Endothelial cell of umbilical vein (primary cell): ENCODE data around the gene ILKAP. TPM values are rescaled to one million over a fixed set of nuclear protein-coding genes. Genes with fewer than 3 reads are reported as not detected.

Experiments used
- BruUV-seq: library from RNA; stranded (reverse); fragments of 400-500 nt; replicated peaks from 2 replicates; lab custom pipeline; 2021; lab: Mats Ljungman, UMichigan
- CTCF ChIA-PET: fragments of 300-600, 350-600 bp; sonication (Branson Sonifier 250); formaldehyde crosslinking; loops from one replicate; lab custom pipeline; 2021; ENCODE audit warnings: antibody characterized with exemption, inconsistent platforms; lab: Charles Lee
- POLR2A ChIA-PET: fragments of 300-600, 350-600 bp; sonication (Branson Sonifier 250); formaldehyde crosslinking; loops from one replicate; lab custom pipeline; 2021; ENCODE audit warnings: antibody characterized with exemption, inconsistent platforms; lab: Charles Lee
- DNase-seq: peaks from one replicate; pipeline ENCODE4 v3.0.0-alpha.2; 2011; ENCODE audit warnings: low read depth, low spot score
- FAIRE-seq: peaks from 2 replicates; lab custom pipeline; 2011; peaks lifted over from hg19 to GRCh38; lab: Jason Lieb, UNC
- H2AFZ ChIP-seq: 2 replicates; pipeline ENCODE4 v1.6.0; 2012; ENCODE audit warnings: low read depth, low read length, control low read depth, inconsistent platforms
- H3K27ac ChIP-seq: 2 replicates; pipeline ENCODE4 v1.5.1; 2011; ENCODE audit warnings: low read depth, mild to moderate bottlenecking, control low read depth, low read length, moderate library complexity; ENCODE audit not compliant: insufficient read depth
- H3K27me3 ChIP-seq, 2 experiments: 2 replicates each; pipeline versions ENCODE4 v1.6.0 to v1.6.1; 2011; ENCODE audit warnings: low read length in 2 of 2, mixed read lengths in 1 of 2; ENCODE audit not compliant: control insufficient read depth in 2 of 2, insufficient read depth in 2 of 2
- H3K36me3 ChIP-seq, 2 experiments: 2 replicates in 1 of 2; 3 replicates in 1 of 2; pipeline ENCODE4 v1.5.1; 2011; ENCODE audit warnings: low read length in 2 of 2, mild to moderate bottlenecking in 1 of 2, moderate library complexity in 1 of 2; ENCODE audit not compliant: control insufficient read depth in 2 of 2, insufficient read depth in 2 of 2; ENCODE audit errors: extremely low read depth in 1 of 2
- H3K4me1 ChIP-seq: 3 replicates; pipeline ENCODE4 v1.5.1; 2011; ENCODE audit warnings: mild to moderate bottlenecking, low read length; ENCODE audit not compliant: control insufficient read depth, insufficient read depth; ENCODE audit errors: extremely low read depth
- H3K4me2 ChIP-seq: 2 replicates; pipeline ENCODE4 v1.6.1; 2011; ENCODE audit warnings: low read length, control low read depth, mixed read lengths; ENCODE audit not compliant: insufficient read depth
- H3K4me3 ChIP-seq, 3 experiments: fragments of 200-600 bp in 1 of 3; sonication (generic), shearing (Covaris generic) in 1 of 3; replicated peaks in 1 of 3; 2 replicates each; pipeline ENCODE4 v1.5.1; 2011 to 2016; ENCODE audit warnings: control low read depth in 3 of 3, low read length in 3 of 3, mild to moderate bottlenecking in 2 of 3, inconsistent platforms in 1 of 3, low read depth in 1 of 3, moderate library complexity in 1 of 3; ENCODE audit not compliant: insufficient read depth in 1 of 3
- H3K79me2 ChIP-seq: 2 replicates; pipeline ENCODE4 v1.6.0; 2012; ENCODE audit warnings: low read length, inconsistent platforms; ENCODE audit not compliant: control insufficient read depth, insufficient read depth
- H3K9ac ChIP-seq: replicated peaks from 2 replicates; pipeline ENCODE3; 2011; ENCODE audit warnings: low read length, control low read depth; ENCODE audit not compliant: insufficient read depth; ENCODE audit errors: extremely low read depth
- H3K9me1 ChIP-seq: replicated peaks from 3 replicates; pipeline ENCODE4 v1.6.0; 2011; ENCODE audit warnings: mild to moderate bottlenecking, low read length; ENCODE audit not compliant: control insufficient read depth, insufficient read depth; ENCODE audit errors: extremely low read depth
- H3K9me3 ChIP-seq: replicated peaks from 2 replicates; pipeline ENCODE4 v1.5.1; 2012; ENCODE audit warnings: low read length, inconsistent platforms; ENCODE audit not compliant: control insufficient read depth, insufficient read depth
- H4K20me1 ChIP-seq: replicated peaks from 2 replicates; pipeline ENCODE3; 2011; ENCODE audit warnings: mild to moderate bottlenecking, low read length; ENCODE audit not compliant: control insufficient read depth, insufficient read depth; ENCODE audit errors: extremely low read depth
- CTCF ChIP-seq, 2 donors: IDR thresholded peaks; 1 replicate in 1 of 2; 2 replicates in 1 of 2; pipeline ENCODE4 v1.5.1; 2011; ENCODE audit warnings: low read length in 2 of 2, mild to moderate bottlenecking in 2 of 2, moderate library complexity in 2 of 2, control low read depth in 1 of 2, inconsistent platforms in 1 of 2, low read depth in 1 of 2; ENCODE audit not compliant: insufficient read depth in 1 of 2; ENCODE audit errors: extremely low read depth in 1 of 2
- EZH2 ChIP-seq: IDR thresholded peaks from 2 replicates; pipeline ENCODE4 v1.6.1; 2012; ENCODE audit warnings: borderline replicate concordance, low read depth, mild to moderate bottlenecking, moderate library complexity, low read length, inconsistent platforms; ENCODE audit not compliant: severe bottlenecking
- FOS ChIP-seq: IDR thresholded peaks from 2 replicates; pipeline ENCODE4 v1.6.1; 2011; ENCODE audit warnings: mild to moderate bottlenecking, low read length, moderate library complexity, borderline replicate concordance; ENCODE audit not compliant: insufficient read depth
- GATA2 ChIP-seq: IDR thresholded peaks from 2 replicates; pipeline ENCODE4 v1.7.0; 2011; ENCODE audit warnings: low read depth, mild to moderate bottlenecking, moderate library complexity, mixed read lengths, low read length; ENCODE audit not compliant: insufficient read length, insufficient read depth
- JUN ChIP-seq: IDR thresholded peaks from 2 replicates; pipeline ENCODE4 v1.6.1; 2011; ENCODE audit warnings: borderline replicate concordance, low read depth; ENCODE audit not compliant: insufficient read length, insufficient read depth
- MAX ChIP-seq: IDR thresholded peaks from 2 replicates; pipeline ENCODE4 v1.6.1; 2011; ENCODE audit not compliant: insufficient read depth, insufficient read length
- MYC ChIP-seq: IDR thresholded peaks from one replicate; pipeline ENCODE4 v1.6.1; 2011; ENCODE audit warnings: mild to moderate bottlenecking, low read depth, low read length
- POLR2A ChIP-seq: IDR thresholded peaks from 2 replicates; pipeline ENCODE4 v1.6.1; 2012; ENCODE audit warnings: low read depth, mild to moderate bottlenecking, control low read depth, low read length
- POLR2AphosphoS5 ChIP-seq: IDR thresholded peaks from 2 replicates; pipeline ENCODE4 v1.6.1; 2012; ENCODE audit warnings: low read depth, mild to moderate bottlenecking, control low read depth, low read length, moderate library complexity; ENCODE audit not compliant: insufficient read depth
- dilution Hi-C: fragments of 300-500 bp; cut with MboI; formaldehyde crosslinking; loops from one replicate; pipeline ENCODE4 v1.15.0; 2019; ENCODE audit warnings: low sequenced_read_pairs; ENCODE audit not compliant: extremely low pct_ligation_motif_present
- intact Hi-C: fragments of 100-400 bp; cut with micrococcal nuclease; formaldehyde crosslinking; loops from one replicate; pipeline ENCODE4 v1.10.0; 2022
- polyA plus RNA-seq, 4 experiments: library from polyadenylated mRNA; depleted of rRNA in 3 of 4; stranded (reverse) in 3 of 4; unstranded in 1 of 4; fragments of >200 nt; gene quantifications; 2 replicates each; pipeline versions ENCODE4 v1.2.1 to v1.2.3, GENCODE V29; 2011 to 2012; ENCODE audit warnings: missing spikeins in 1 of 4
- total RNA-seq: library from RNA; stranded (reverse); gene quantifications from 2 replicates; pipeline ENCODE4 v1.2.3, GENCODE V29; 2021

The ILKAP gene
- total and polyA plus RNA-seq, 2 donors (not counting 3 experiments of a cell fraction or from before 2014, with no cell fraction given): 49.2 to 49.8 TPM

DNA sequence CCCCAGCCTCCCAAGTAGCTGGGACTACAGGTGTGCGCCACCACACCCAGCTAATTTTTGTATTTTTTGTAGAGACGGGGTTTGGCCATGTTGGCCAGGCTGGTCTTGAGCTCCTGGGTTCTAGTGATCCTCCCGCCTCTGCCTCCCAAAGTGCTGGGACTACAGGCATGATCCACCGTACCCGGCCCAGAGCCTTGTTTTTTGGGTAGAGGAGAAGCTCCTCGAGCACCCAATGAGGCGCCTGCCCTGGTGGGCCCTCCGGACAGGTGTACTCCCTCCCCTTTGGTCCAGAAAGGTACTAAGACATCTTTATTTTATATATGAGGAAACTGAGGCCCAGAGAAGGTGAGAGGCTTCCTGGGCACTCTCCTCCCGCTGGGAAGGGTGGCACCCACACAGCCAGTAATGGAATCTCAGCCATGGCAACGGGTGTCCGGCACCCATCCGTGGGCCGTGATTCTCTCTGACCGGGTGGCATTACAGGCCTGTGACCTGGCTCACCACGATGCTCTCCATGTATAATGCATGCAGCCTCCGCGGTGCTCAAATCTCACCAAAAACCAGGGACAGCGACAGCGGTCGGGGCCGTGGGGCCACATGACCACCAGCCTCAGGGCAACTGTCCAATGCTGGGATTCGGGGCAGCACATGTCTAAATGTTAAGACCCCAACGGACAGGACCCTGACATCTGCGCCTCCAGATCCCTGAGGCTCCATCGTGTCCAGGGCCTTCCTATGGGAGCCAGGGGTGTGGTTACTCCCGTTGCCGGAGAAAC lies 81.8 kb downstream of the ILKAP start:
- no peak overlapping the region for H2AFZ ChIP-seq
- H3K9ac ChIP-seq: no peak overlapping the region
- H3K9me3 ChIP-seq: no peaks in the 10 kb centered on the region
- DNase-seq (no peak), FAIRE-seq (no peak)
- no peak overlapping the region for H3K27ac ChIP-seq
- no peaks in the 10 kb centered on the region for H4K20me1 ChIP-seq
- H3K27me3 ChIP-seq: peaks cover 1 to 2% of the 10 kb centered on the region in 2 experiments
- TF ChIP-seq MAX: no peak
- no peak for TF ChIP-seq FOS
- no peak for TF ChIP-seq POLR2AphosphoS5
- no peak for TF ChIP-seq GATA2
- TF ChIP-seq JUN: no peak
- TF ChIP-seq POLR2A: no peak
- TF ChIP-seq MYC: no peak
- no peak for TF ChIP-seq EZH2
- TF ChIP-seq CTCF (IDR thresholded peaks at IDR 0.05; ENCODE audit: extremely low read depth in 1 of 2, insufficient read depth in 1 of 2, low read depth in 1 of 2, low read length in 2 of 2): no peak
- dilution Hi-C loops (no loop called here), intact Hi-C loops (no loop called here)
- CTCF ChIA-PET: interaction anchor here (2.4 kb wide), 1 partner anchor 142 kb away, joined by 22 read pairs; no protein-coding TSS in a partner anchor
- H3K79me2 ChIP-seq: no peaks in the 10 kb centered on the region
- no peak overlapping the region for H3K4me2 ChIP-seq
- POLR2A ChIA-PET: no interaction called here
- no TSS peak for BruUV-seq
- no peaks in the 10 kb centered on the region for H3K9me1 ChIP-seq
- no peaks in the 10 kb centered on the region for H3K36me3 ChIP-seq
- H3K4me1 ChIP-seq: no peaks in the 10 kb centered on the region
- no peak overlapping the region for H3K4me3 ChIP-seq
